Neural cell (in vitro differentiated cells): Measurements from ENCODE around the gene OR51B6.

Source experiments
- CTCF ChIP-seq: fragments of 450-650 bp; IDR thresholded peaks from 2 replicates; pipeline ENCODE4 v1.5.1; 2014; ENCODE audit warnings: antibody characterized with exemption, mild to moderate bottlenecking, moderate library complexity; ENCODE audit not compliant: poor library complexity, severe bottlenecking
- EP300 ChIP-seq: fragments of 450-650 bp; conservative IDR thresholded peaks from 2 replicates; pipeline ENCODE4 v1.6.1; 2014; ENCODE audit warnings: antibody characterized with exemption, mild to moderate bottlenecking, moderate library complexity; ENCODE audit not compliant: poor library complexity, severe bottlenecking
- MXI1 ChIP-seq: fragments of 450-650 bp; conservative IDR thresholded peaks from 2 replicates; pipeline ENCODE4 v1.6.1; 2014; ENCODE audit warnings: antibody characterized with exemption, mild to moderate bottlenecking; ENCODE audit not compliant: poor library complexity, severe bottlenecking
- TAF1 ChIP-seq: IDR thresholded peaks from 2 replicates; pipeline ENCODE4 v1.6.1; 2012; ENCODE audit warnings: low read depth

GRCh38 chr11:5310423-5310822 lies 40.9 kb upstream of the OR51B6 start:
- TF ChIP-seq CTCF (no peak), TAF1 (no peak), MXI1 (no peak), EP300 (no peak)
